Skeletal muscle tissue (tissue), 4 donors: ENCODE data around the gene PKD1L1. TPM values are rescaled to one million over a fixed set of nuclear protein-coding genes. Genes with fewer than 3 reads are reported as not detected.
"Not testable (repeated sequence)": the region's sequence is repeated elsewhere in the genome, so short reads cannot be mapped to it uniquely, and the experiment has no call there.

Source experiments
- H3K27ac ChIP-seq: one replicate; pipeline ENCODE4 v1.7.0; 2013; ENCODE audit warnings: mild to moderate bottlenecking, low read depth, low read length, inconsistent platforms
- H3K27me3 ChIP-seq, 3 donors: one replicate each; pipeline ENCODE4 v1.7.0; 2013; ENCODE audit warnings: low read length in 3 of 3; ENCODE audit not compliant: control insufficient read depth in 3 of 3, insufficient read depth in 3 of 3
- H3K36me3 ChIP-seq, 3 donors: one replicate each; pipeline ENCODE4 v1.7.0; 2013; ENCODE audit warnings: low read length in 3 of 3; ENCODE audit not compliant: control insufficient read depth in 3 of 3, insufficient read depth in 3 of 3
- H3K4me1 ChIP-seq, 3 donors: one replicate each; pipeline ENCODE4 v1.7.0; 2013; ENCODE audit warnings: low read length in 3 of 3, mild to moderate bottlenecking in 3 of 3; ENCODE audit not compliant: control insufficient read depth in 3 of 3, insufficient read depth in 3 of 3
- H3K4me3 ChIP-seq, 3 donors: one replicate each; pipeline ENCODE4 v1.7.0; 2013; ENCODE audit warnings: low read length in 3 of 3
- H3K9ac ChIP-seq, 3 donors: one replicate each; pipeline ENCODE4 v1.7.0; 2013; ENCODE audit warnings: low read length in 3 of 3, mild to moderate bottlenecking in 3 of 3, moderate library complexity in 2 of 3, low read depth in 1 of 3
- H3K9me3 ChIP-seq, 3 donors: one replicate each; pipeline ENCODE4 v1.7.0; 2013; ENCODE audit warnings: low read length in 3 of 3; ENCODE audit not compliant: control insufficient read depth in 3 of 3
- total RNA-seq: library from RNA; depleted of rRNA; stranded (reverse); fragments of >200 nt; gene quantifications from one replicate; pipeline ENCODE4 v1.2.3, GENCODE V29; 2014
- donor health status: Osteomylitis.

The PKD1L1 gene
- total RNA-seq, 1 donor from 2014 or later: 0.52 TPM

DNA sequence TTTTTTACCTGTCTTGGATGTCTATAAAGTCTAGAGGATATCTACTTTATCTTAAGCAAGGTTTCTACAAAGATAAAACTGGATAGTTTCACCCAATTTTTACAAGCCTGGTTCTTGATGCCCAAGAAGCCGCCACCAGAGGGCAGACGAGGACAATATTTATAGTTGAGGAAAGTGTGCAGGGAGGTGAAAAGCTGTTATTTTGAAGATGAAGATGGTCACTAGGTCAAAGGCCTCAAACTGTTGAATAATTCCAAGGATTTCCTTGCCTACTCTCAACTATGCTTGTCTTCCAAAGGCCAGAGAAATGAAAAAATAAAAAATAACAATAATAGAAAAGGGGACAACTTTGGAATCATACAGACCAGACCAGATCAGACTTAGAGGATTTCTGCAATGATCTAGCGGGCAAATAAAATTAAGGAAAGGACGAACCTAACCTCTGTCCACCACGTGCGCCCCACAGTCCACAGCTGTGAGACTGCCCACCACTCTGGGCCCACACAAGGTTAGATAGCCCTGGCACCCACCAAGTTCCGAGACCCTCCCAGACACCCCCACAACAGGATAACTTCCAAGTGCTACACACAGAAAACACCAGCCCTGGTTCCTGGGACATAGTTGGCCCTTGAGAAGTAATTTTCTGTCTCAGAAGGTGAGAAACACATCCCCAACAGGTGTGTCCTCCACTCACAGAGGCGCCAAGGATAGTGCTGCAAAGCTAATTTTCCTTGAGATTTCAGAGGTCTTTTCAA is 2.8 kb downstream of the PKD1L1 start:
- Histone ChIP-seq H3K4me1 (peaks cover 0 to 18% (median 2%) of the 10 kb centered on the region in 3 donors), H3K27me3 (no peaks in the 10 kb centered on the region), H3K36me3 (no peaks in the 10 kb centered on the region), H3K9ac (no peak overlapping the region), H3K9me3 (no peaks in the 10 kb centered on the region), H3K4me3 (no peak overlapping the region), H3K27ac (peak overlapping the region; percentile 28)

DNA sequence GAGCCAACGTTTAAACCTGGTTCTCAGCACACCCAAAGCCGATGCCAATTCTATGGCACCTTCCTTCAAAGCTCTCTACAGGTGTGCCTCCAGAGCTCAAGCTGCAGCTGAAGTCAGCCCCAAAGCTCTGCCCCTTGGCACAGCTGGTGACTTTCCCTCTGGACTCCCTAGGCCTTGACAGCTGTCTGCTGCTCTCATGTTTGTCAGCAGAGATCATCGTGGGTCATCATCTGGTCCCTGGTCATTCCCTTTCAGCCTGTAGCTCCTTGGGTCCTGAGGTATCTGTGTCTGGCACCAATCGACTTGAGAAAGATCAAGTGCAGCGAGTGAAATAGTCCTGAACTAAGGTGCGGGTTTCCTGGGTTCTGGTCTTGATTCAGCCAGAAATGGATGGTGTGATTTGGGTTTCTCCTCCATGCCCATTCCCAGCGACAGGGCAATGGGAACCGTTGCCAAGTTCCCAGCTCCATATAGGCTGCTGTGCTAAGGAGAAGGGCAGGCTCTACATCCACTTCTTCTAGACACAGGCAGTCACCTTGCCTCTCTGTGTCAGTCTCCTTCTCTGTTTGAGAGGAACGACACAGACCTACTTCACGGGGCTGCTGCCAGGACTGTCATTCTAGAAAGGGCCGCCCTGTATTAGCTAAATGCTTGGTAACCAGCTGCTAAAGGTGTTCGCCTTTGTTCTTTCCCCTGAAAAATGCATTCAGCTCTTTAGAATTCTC is 3.6 kb downstream of the PKD1L1 start:
- no peaks in the 10 kb centered on the region for H3K9me3 ChIP-seq
- H3K27ac ChIP-seq: no peak overlapping the region
- H3K4me1 ChIP-seq: peaks cover 0 to 17% (median 2%) of the 10 kb centered on the region in 3 donors
- no peaks in the 10 kb centered on the region for H3K27me3 ChIP-seq
- no peak overlapping the region for H3K4me3 ChIP-seq
- no peak overlapping the region for H3K9ac ChIP-seq
- no peaks in the 10 kb centered on the region for H3K36me3 ChIP-seq

DNA sequence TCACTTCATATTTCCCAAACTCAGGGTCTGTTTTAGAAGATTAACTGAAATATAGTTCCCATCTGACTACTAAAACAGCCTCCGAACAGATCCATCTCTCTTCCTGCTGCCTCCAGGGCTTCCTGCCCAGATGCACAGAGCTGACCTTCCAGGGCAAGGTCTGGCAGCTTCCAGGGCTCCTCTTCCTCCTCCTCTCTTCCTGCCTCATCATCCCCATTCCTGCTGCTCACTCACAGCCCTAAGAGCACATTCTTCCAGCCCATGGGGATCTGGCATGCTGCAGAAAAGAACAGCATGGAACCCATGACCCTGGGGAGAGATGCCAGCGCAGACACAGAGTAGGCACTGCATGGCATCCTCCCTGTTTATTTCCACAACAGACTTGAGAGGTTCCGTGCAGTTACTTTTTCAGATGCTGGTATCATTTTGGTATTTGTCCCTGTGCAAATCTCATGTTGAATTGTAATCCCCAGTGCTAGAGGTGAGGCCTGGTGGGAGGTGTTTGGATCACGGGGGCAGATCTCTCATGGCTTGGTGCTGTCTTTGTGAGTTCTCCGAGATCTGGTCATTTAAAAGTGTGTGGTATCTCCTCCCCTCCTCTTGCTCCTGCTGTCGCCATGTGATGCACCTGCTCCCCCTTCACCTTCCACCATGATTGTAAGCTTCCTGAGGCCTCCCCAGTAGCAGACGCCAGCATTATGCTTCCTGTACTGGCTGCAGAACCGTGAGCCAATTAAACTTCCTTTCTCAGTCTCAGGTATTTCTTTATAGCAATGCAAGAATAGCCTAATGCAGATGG is 4.4 kb downstream of the PKD1L1 start:
- no peak overlapping the region for H3K9ac ChIP-seq
- H3K9me3 ChIP-seq: no peaks in the 10 kb centered on the region
- H3K36me3 ChIP-seq: no peaks in the 10 kb centered on the region
- no peak overlapping the region for H3K27ac ChIP-seq
- H3K4me1 ChIP-seq: peaks cover 0 to 17% (median 2%) of the 10 kb centered on the region in 3 donors
- H3K4me3 ChIP-seq: no peak overlapping the region
- H3K27me3 ChIP-seq: no peaks in the 10 kb centered on the region

DNA sequence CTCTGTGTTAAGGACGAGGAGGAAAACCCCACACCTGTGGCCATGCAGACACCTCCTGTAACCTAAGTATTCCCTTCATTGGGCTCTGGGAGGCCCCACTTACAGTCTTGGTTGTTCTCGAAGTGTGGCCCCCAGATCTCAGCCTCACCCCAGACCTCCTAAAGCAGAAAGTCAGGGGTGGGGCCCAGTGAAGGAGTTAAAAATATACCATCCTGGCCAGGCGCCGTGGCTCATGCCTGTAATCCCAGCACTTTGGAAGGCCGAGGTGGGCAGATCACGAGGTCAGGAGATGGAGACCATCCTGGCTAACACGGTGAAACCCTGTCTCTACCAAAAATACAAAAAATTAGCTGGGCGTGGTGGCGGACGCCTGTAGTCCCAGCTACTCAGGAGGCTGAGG is 5.6 kb downstream of the PKD1L1 start:
- H3K9ac ChIP-seq, H3K36me3 ChIP-seq, H3K27me3 ChIP-seq, H3K27ac ChIP-seq, H3K4me3 ChIP-seq, H3K9me3 ChIP-seq: not testable (repeated sequence)
- peaks cover 0 to 15% (median 2%) of the 10 kb centered on the region in 3 donors for H3K4me1 ChIP-seq

DNA sequence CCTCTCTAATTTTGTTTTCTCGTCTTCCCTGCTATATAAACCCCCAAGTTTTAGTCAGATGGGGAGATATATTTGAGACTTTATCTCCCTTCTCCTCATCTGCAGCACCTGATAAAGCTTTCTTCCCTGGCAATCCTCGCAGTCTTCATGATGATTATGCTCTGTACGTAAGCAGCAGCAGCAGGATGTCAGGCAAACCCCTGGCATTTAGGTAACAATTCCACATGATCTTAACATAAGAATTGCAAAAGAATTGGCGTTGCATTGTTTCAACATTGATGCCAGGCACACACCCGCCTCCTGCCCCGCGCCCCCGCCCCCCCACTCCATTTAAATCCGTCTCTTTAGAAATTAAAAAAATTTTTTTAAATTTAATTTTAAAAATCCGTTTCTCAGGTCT is 6.1 kb downstream of the PKD1L1 start:
- Histone ChIP-seq H3K36me3 (no peaks in the 10 kb centered on the region), H3K27ac (peak overlapping the region; percentile 46), H3K4me1 (peaks cover 0 to 12% (median 2%) of the 10 kb centered on the region in 3 donors), H3K9ac (no peak overlapping the region), H3K27me3 (no peaks in the 10 kb centered on the region), H3K4me3 (no peak overlapping the region), H3K9me3 (no peaks in the 10 kb centered on the region)

DNA sequence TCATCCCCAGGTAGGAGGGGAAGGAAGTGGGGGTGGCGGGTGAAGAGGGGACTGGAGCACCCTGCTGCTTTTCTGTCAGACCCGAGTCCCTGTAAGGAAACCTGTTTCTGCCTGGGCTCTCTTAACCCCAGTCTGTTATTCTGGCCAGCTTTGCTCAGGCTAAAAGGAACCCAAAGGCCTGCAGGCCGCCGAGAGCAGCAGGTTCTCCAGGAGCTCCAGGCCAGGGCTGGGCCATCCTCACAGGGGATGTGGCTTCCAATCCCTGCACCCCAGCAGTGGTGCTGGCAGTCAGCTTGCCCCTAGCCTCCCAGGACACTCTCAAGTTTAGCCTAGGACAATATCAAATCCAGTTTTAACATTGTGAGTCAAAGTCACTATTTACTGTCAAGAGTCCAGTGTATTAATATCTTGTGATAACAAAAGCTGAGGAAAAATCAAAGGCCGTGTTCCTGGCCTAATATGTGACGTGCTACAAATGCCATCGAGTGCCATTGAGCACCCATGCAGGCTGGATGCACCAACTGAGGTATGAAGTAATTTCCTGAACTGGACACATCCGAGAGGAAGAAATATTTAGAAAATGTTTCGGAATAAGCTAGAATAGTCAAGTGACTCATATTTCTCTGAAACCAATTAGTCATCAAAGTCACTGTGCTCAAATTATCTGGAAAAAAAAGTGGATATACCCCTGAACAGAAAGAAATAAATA is 7.0 kb downstream of the PKD1L1 start:
- Histone ChIP-seq H3K27me3 (no peaks in the 10 kb centered on the region), H3K4me1 (peaks cover 0 to 10% (median 2%) of the 10 kb centered on the region in 3 donors), H3K4me3 (no peak overlapping the region), H3K27ac (peak overlapping the region; percentile 46), H3K9ac (peak overlapping the region in 1 of 3 donors; percentile 45), H3K9me3 (no peaks in the 10 kb centered on the region), H3K36me3 (peaks cover 0 to 3% (median 0%) of the 10 kb centered on the region in 3 donors)

DNA sequence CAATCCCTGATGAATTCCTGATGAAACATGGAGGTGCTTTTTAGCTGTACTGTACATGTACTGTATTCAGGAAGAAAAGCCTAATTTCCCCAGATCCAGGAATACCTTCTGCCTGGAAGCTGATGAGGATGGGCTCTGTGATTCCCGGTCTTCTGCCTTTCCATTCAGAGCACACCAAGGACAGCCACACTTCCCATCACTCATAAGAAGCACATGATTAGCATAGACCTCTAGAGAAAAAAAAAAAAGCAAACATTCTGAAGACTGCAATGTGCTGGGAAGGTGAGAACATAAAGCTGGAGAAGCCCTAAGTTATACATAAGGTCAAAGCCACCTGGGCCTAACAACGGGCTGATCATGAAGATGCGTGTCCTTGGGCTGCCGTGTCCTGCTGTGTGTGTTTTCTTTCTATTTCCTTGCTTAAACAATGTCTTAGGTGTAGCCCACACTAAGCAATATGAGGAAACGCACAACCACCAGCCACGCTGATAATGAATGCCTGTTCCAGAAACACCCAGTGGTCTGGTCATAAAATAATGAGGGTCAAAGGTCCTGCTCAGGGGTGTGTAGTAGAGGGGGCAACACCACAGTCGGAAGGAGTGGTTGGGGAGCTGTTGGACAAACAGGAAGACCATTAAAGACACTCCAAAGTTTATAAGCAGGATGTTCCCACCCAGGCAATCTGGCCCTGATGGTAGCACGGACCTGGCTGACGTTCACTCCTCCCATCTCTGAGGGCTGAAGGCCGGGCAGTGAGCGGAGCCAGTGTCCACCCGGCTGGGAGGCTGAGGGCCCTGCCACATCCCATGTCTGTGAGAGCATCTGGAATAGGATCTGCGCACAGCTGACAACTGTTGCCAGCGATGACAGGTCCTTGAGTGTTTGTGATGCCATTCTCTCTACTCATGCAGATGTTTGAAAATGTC is 7.9 kb downstream of the PKD1L1 start:
- Histone ChIP-seq H3K4me3 (no peak overlapping the region), H3K36me3 (peaks cover 0 to 4% (median 3%) of the 10 kb centered on the region in 3 donors), H3K27ac (peak overlapping the region; percentile 46), H3K27me3 (no peaks in the 10 kb centered on the region), H3K4me1 (peaks cover 0 to 9% (median 0%) of the 10 kb centered on the region in 3 donors), H3K9me3 (no peaks in the 10 kb centered on the region), H3K9ac (no peak overlapping the region)

DNA sequence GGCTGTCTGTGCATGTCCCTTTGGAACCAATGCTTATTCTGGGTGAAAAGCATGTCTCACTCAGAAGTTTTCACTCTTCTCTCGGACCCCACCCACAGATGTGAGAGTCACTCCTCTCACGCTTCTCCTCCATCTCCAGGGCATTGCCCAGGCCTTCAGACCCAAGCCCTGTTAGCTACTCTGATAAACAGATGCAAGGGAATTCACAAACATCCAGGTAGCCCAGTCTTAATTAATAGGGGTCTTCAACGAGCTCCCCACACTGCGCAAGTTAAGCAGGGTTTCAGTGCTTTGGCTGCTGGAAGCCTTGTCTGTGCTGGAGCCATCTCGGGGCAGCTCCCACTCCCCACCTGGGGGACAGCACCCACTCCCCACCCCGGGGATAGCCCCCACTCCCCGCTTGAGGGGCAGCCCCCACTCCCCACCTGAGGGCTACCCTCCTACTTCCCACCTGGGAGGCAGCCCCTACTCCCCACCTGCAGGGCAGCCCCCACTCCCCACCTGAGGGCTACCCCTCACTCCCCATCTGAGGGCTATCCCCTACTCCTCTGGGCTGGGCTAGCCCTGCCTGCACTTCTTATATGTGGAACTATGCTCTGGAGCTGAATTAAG is 8.7 kb downstream of the PKD1L1 start:
- peaks cover 0 to 9% (median 0%) of the 10 kb centered on the region in 3 donors for H3K4me1 ChIP-seq
- no peak overlapping the region for H3K9ac ChIP-seq
- peak overlapping the region; percentile 39 for H3K27ac ChIP-seq
- H3K4me3 ChIP-seq: no peak overlapping the region
- no peaks in the 10 kb centered on the region for H3K9me3 ChIP-seq
- H3K36me3 ChIP-seq: peaks cover 0 to 4% (median 3%) of the 10 kb centered on the region in 3 donors
- H3K27me3 ChIP-seq: no peaks in the 10 kb centered on the region
